ENCODE measurements around the gene BSDC1. TPM values are rescaled to one million over a fixed set of nuclear protein-coding genes. Genes with fewer than 3 reads are reported as not detected.

BSDC1 gene
- total and polyA plus RNA-seq, 10 of the 15 experiments (the other 5 are each of a cell fraction or from before 2014, with no cell fraction given), result 3.0 to 39.7 (median 22.8) TPM

DNA sequence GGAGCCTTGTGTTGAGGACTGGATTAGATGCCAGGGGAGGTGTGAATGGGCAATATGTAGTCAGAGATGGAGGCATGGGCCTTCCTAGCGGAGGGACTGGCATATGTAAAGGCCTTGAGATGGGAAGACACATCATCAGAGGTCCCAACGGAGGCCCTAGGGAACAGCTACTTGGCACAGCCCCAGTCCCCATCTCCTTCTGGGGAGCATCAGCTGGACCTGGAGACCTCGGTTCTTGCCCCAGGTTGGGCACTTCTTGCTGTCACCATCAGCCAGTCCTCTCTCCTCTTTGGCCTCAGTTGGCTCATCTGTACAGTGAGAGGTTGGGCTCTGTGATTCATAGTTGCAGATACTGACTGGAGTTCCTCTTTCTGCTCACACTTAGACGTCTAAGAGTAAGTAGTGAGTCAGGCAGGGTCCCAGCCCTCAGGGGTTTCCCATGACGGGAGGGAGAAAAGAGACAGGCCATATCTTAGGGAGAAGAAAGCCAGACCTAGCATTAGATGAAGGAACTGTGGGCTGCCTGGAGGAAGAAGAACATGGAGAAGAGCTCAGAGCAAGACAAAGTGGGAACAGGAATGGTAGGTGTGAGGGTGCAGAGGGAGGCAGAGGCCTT is 54.8 kb downstream of the BSDC1 start (continued):
- TF ChIP-seq HDAC6 (IDR thresholded peaks at IDR 0.05; ENCODE audit: unreplicated experiment), result no peak
- peak; percentile 49; the same call in 1 of the 2 replicates for TF ChIP-seq CREM (IDR thresholded peaks at IDR 0.05; ENCODE audit: low read depth)
- TF ChIP-seq DPF2 (IDR thresholded peaks at IDR 0.05), result peak; percentile 46; the same call in 1 of the 2 replicates
- TF ChIP-seq, protein P1, sequence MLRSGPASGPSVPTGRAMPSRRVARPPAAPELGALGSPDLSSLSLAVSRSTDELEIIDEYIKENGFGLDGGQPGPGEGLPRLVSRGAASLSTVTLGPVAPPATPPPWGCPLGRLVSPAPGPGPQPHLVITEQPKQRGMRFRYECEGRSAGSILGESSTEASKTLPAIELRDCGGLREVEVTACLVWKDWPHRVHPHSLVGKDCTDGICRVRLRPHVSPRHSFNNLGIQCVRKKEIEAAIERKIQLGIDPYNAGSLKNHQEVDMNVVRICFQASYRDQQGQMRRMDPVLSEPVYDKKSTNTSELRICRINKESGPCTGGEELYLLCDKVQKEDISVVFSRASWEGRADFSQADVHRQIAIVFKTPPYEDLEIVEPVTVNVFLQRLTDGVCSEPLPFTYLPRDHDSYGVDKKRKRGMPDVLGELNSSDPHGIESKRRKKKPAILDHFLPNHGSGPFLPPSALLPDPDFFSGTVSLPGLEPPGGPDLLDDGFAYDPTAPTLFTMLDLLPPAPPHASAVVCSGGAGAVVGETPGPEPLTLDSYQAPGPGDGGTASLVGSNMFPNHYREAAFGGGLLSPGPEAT (IDR thresholded peaks at IDR 0.05; ENCODE audit: low read depth), result peak; percentile 65; the same call in 1 of the 2 replicates
- TF ChIP-seq NFXL1 (IDR thresholded peaks at IDR 0.05; ENCODE audit: borderline replicate concordance), result no peak
- TF ChIP-seq ZZZ3 (IDR thresholded peaks at IDR 0.05; ENCODE audit: control insufficient read depth, insufficient read length, low read depth), result no peak

DNA sequence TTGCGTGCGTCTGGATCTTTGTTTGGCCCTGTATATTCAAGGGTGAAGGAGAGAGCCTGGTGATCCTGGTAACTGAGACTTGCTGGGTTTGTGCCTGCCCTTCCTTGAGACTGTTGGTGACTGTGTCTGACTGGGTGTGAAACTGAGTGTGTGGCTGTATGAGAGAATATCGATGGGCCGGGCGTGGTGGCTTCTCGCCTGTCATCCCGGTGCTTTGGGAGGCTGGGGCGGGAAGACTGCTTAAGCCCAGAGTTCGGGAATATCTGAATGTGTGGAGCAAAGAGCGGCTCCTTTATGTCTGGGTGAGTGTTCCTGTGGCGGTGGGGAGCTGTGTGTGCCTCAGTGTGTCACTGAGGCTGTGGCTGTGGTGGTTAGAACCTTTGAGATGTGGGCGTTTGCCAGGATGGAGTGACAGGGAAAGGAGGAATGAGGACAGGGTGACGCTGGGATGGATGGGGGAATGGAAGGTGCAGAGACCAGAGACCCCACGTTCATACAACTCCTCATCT is 55.5 kb downstream of the BSDC1 start:
- no peak for FAIRE-seq
- Histone ChIP-seq H3K27me3 (replicated peaks in 1 of 2; ENCODE audit: control insufficient read depth in 2 of 2, insufficient read depth in 2 of 2, low read length in 1 of 2) (no peaks in the 10 kb centered on the region), H3K9ac (ENCODE audit: control insufficient read depth, insufficient read depth, low read length) (peak overlapping the region; percentile 64; the same call in 1 of the 2 replicates), H3K79me2 (ENCODE audit: control insufficient read depth, insufficient read depth, low read length) (peaks cover 18% of the 10 kb centered on the region), H2AFZ (ENCODE audit: control insufficient read depth, low read depth, low read length) (no peak overlapping the region; the same call in 1 of the 2 replicates), H3K27ac (ENCODE audit: control insufficient read depth, insufficient read depth) (peak overlapping the region; percentile 81), H3K9me3 (replicated peaks; ENCODE audit: control insufficient read depth, insufficient read depth, low read length) (no peaks in the 10 kb centered on the region), H3K4me3 (no peak overlapping the region), H4K20me1 (ENCODE audit: control insufficient read depth, insufficient read depth) (no peaks in the 10 kb centered on the region), H3K4me2 (ENCODE audit: control insufficient read depth, insufficient read depth) (peak overlapping the region; percentile 78), H3K4me1 (ENCODE audit: control insufficient read depth, insufficient read depth, low read length) (peaks cover 60% of the 10 kb centered on the region), H3K36me3 (ENCODE audit: control insufficient read depth in 2 of 2, insufficient read depth in 2 of 2, low read length in 1 of 2) (no peaks in the 10 kb centered on the region)
- intact Hi-C loops (cut with micrococcal nuclease; ENCODE audit: unreplicated experiment), result no loop called here
- CTCF ChIA-PET, result interaction anchor here (1.6 kb wide), 1 partner anchor 21 kb away, joined by 4 read pairs; no protein-coding TSS in a partner anchor
- WGBS (ENCODE audit: insufficient coverage, insufficient replicate concordance, low lambda C conversion rate, missing lambda C conversion rate), result 84% methylated on average over 14 of the region's 14 CpGs
- BruUV-seq (replicated peaks), result no TSS peak
- TF ChIP-seq, protein P2, sequence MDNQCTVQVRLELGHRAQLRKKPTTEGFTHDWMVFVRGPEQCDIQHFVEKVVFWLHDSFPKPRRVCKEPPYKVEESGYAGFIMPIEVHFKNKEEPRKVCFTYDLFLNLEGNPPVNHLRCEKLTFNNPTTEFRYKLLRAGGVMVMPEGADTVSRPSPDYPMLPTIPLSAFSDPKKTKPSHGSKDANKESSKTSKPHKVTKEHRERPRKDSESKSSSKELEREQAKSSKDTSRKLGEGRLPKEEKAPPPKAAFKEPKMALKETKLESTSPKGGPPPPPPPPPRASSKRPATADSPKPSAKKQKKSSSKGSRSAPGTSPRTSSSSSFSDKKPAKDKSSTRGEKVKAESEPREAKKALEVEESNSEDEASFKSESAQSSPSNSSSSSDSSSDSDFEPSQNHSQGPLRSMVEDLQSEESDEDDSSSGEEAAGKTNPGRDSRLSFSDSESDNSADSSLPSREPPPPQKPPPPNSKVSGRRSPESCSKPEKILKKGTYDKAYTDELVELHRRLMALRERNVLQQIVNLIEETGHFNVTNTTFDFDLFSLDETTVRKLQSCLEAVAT (IDR thresholded peaks at IDR 0.05), result peak; percentile 78
- TF ChIP-seq ZNF207 (IDR thresholded peaks at IDR 0.05; ENCODE audit: borderline replicate concordance), result no peak
- DNase-seq (ENCODE audit: low read depth, low spot score), result no peak
- RAD21 ChIA-PET (ENCODE audit: unreplicated experiment), result interaction anchor here (1.6 kb wide), 1 partner anchor 56 kb away, joined by 3 read pairs; the partner anchor contains the start of gene BSDC1
- ATAC-seq, result no peak
- POLR2A ChIA-PET, result interaction anchor here (1.7 to 3.8 kb wide), 4 partner anchors 13 to 56 kb away, joined by 5 to 46 read pairs (median 16); partner anchors contain the start of gene BSDC1
- in situ Hi-C loops (cut with MboI), result no loop called here
- SMC1A ChIA-PET (ENCODE audit: uncharacterized antibody, unreplicated experiment), result interaction anchor here (3.3 kb wide), 1 partner anchor 62 kb away, joined by 10 read pairs; no protein-coding TSS in a partner anchor

Data from GM12878 (cell line).